ENCODE results near the gene TLR8.

GRCh38 chrX:12919620-12920019, 13.2 kb downstream of the TLR8 start:
- TF ChIP-seq POLR2AphosphoS5 (IDR thresholded peaks at IDR 0.05; ENCODE audit: low read depth, low read length): no peak
- TF ChIP-seq SIN3A (IDR thresholded peaks at IDR 0.05; ENCODE audit: borderline replicate concordance, insufficient read depth, low read length): no peak
- TF ChIP-seq REST (IDR thresholded peaks at IDR 0.05; ENCODE audit: insufficient read depth in 1 of 2, low read depth in 2 of 2, low read length in 2 of 2): peak in 1 of 2 experiments; percentile 71; a peak in 1 of 4 replicates
- TF ChIP-seq FOXP2 (optimal IDR thresholded peaks at IDR 0.05; ENCODE audit: borderline replicate concordance, extremely low read depth, extremely low read length, insufficient read depth): no peak
